Measurements from ENCODE around the gene SPARCL1. TPM values are rescaled to one million over a fixed set of nuclear protein-coding genes. Genes with fewer than 3 reads are reported as not detected.

The SPARCL1 gene
- total RNA-seq, 5 donors from 2014 or later (not counting 1 experiment from before 2014, with no cell fraction given) = 0.70 to 1.5 (median 0.99) TPM; not detected in 2

- Mint-ChIP-seq H3K27ac (no peak overlapping the region), H3K4me1 (no peaks in the 10 kb centered on the region), H3K9me3 (no peaks in the 10 kb centered on the region), H3K27me3 (no peaks in the 10 kb centered on the region), H3K4me3 (no peak overlapping the region), H3K36me3 (no peaks in the 10 kb centered on the region)
- Histone ChIP-seq H3K36me3 (ENCODE audit: control insufficient read depth in 2 of 2, extremely low read depth in 1 of 2, insufficient read depth in 1 of 2, low read length in 1 of 2) (no peaks in the 10 kb centered on the region), H3K9me3 (no peaks in the 10 kb centered on the region), H3K4me1 (ENCODE audit: control insufficient read depth in 1 of 2, extremely low read depth in 1 of 2, insufficient read depth in 2 of 2, low read length in 2 of 2) (no peaks in the 10 kb centered on the region), H3K4me3 (ENCODE audit: control insufficient read depth in 1 of 2, extremely low read depth in 1 of 2, low read length in 1 of 2) (no peak overlapping the region), H3K27ac (ENCODE audit: low read length) (no peak overlapping the region), H3K27me3 (replicated peaks in 1 of 2; ENCODE audit: control insufficient read depth in 2 of 2, extremely low read depth in 1 of 2, insufficient read depth in 2 of 2, low read length in 1 of 2) (no peaks in the 10 kb centered on the region)
- ATAC-seq (replicated peaks in 1 of 4) (no peak), DNase-seq (no peak)
- POLR2A ChIA-PET = no interaction called here
- WGBS (ENCODE audit: insufficient coverage) = no CpG with 5 or more reads among the region's 3 CpGs
- CTCF ChIA-PET = no interaction called here
Observed at GRCh38 chr4:87476934-87477333, 52.2 kb downstream of the SPARCL1 start.

GRCh38 chr4:87469390-87469789 lies 59.8 kb downstream of the SPARCL1 start:
- H3K9me3 ChIP-seq = no peaks in the 10 kb centered on the region
- 65% methylated on average over 4 of the region's 6 CpGs for WGBS (ENCODE audit: insufficient coverage)
- Mint-ChIP-seq H3K4me1 (peaks cover 0 to 3% (median 0%) of the 10 kb centered on the region in 3 donors), H3K9me3 (no peaks in the 10 kb centered on the region), H3K27ac (peak overlapping the region in 1 of 2 donors; percentile 11), H3K4me3 (no peak overlapping the region), H3K36me3 (no peaks in the 10 kb centered on the region), H3K27me3 (no peaks in the 10 kb centered on the region)
- ATAC-seq (replicated peaks in 1 of 4) (no peak), DNase-seq (no peak)
- no peaks in the 10 kb centered on the region for H3K36me3 ChIP-seq (ENCODE audit: control insufficient read depth in 2 of 2, extremely low read depth in 1 of 2, insufficient read depth in 1 of 2, low read length in 1 of 2)
- ChIA-PET CTCF (interaction anchor here (0.8 to 1.1 kb wide), 4 partner anchors 32 to 379 kb away, joined by 3 to 4 read pairs (median 4); no protein-coding TSS in a partner anchor), POLR2A (interaction anchor here in 1 of 2 donors (0.5 kb wide), 1 partner anchor 46 kb away, joined by 5 read pairs; no protein-coding TSS in a partner anchor)
- H3K4me1 ChIP-seq (ENCODE audit: control insufficient read depth in 1 of 2, extremely low read depth in 1 of 2, insufficient read depth in 2 of 2, low read length in 2 of 2) = no peaks in the 10 kb centered on the region
- no peak overlapping the region for H3K27ac ChIP-seq (ENCODE audit: low read length)
- H3K27me3 ChIP-seq (replicated peaks in 1 of 2; ENCODE audit: control insufficient read depth in 2 of 2, extremely low read depth in 1 of 2, insufficient read depth in 2 of 2, low read length in 1 of 2) = no peaks in the 10 kb centered on the region
- no peak overlapping the region for H3K4me3 ChIP-seq (ENCODE audit: control insufficient read depth in 1 of 2, extremely low read depth in 1 of 2, low read length in 1 of 2)

GRCh38 chr4:87465739-87466366 lies 63.3 kb downstream of the SPARCL1 start:
- Histone ChIP-seq H3K4me1 (ENCODE audit: control insufficient read depth in 1 of 2, extremely low read depth in 1 of 2, insufficient read depth in 2 of 2, low read length in 2 of 2) (no peaks in the 10 kb centered on the region), H3K36me3 (ENCODE audit: control insufficient read depth in 2 of 2, extremely low read depth in 1 of 2, insufficient read depth in 1 of 2, low read length in 1 of 2) (no peaks in the 10 kb centered on the region), H3K9me3 (no peaks in the 10 kb centered on the region), H3K27me3 (replicated peaks in 1 of 2; ENCODE audit: control insufficient read depth in 2 of 2, extremely low read depth in 1 of 2, insufficient read depth in 2 of 2, low read length in 1 of 2) (no peaks in the 10 kb centered on the region), H3K27ac (ENCODE audit: low read length) (no peak overlapping the region), H3K4me3 (ENCODE audit: control insufficient read depth in 1 of 2, extremely low read depth in 1 of 2, low read length in 1 of 2) (no peak overlapping the region)
- no peak overlapping the region for H3K27ac Mint-ChIP-seq
- no peaks in the 10 kb centered on the region for H3K36me3 Mint-ChIP-seq
- H3K4me3 Mint-ChIP-seq = no peak overlapping the region
- POLR2A ChIA-PET = interaction anchor here in 1 of 2 donors (0.7 kb wide), 1 partner anchor 105 kb away, joined by 4 read pairs; no protein-coding TSS in a partner anchor
- H3K27me3 Mint-ChIP-seq = no peaks in the 10 kb centered on the region
- H3K9me3 Mint-ChIP-seq = no peaks in the 10 kb centered on the region
- WGBS (ENCODE audit: insufficient coverage) = 92% methylated on average over 2 of the region's 7 CpGs
- H3K4me1 Mint-ChIP-seq = peaks cover 0 to 3% (median 0%) of the 10 kb centered on the region in 3 donors
- CTCF ChIA-PET = interaction anchor here (0.5 to 6.0 kb wide), 16 partner anchors 9 to 951 kb away, joined by 3 to 93 read pairs (median 4); partner anchors contain the start of gene HSD17B11 (in 1 of the 2)
- peak in 1 of 4 experiments; percentile 39 for ATAC-seq (replicated peaks in 1 of 4)
- DNase-seq = peak in 6 of 35 experiments; percentile 1 to 69 (median 8)

GRCh38 chr4:87462102-87462501 lies 67.1 kb downstream of the SPARCL1 start:
- H3K36me3 ChIP-seq (ENCODE audit: control insufficient read depth in 2 of 2, extremely low read depth in 1 of 2, insufficient read depth in 1 of 2, low read length in 1 of 2) = peaks cover 0 to 20% of the 10 kb centered on the region in 2 donors
- Mint-ChIP-seq H3K27me3 (no peaks in the 10 kb centered on the region), H3K27ac (no peak overlapping the region), H3K9me3 (peaks cover 0 to 4% (median 4%) of the 10 kb centered on the region in 3 donors), H3K4me3 (no peak overlapping the region), H3K36me3 (peaks cover 24% of the 10 kb centered on the region), H3K4me1 (peaks cover 0 to 3% (median 0%) of the 10 kb centered on the region in 3 donors)
- no peak for DNase-seq
- no peaks in the 10 kb centered on the region for H3K27me3 ChIP-seq (replicated peaks in 1 of 2; ENCODE audit: control insufficient read depth in 2 of 2, extremely low read depth in 1 of 2, insufficient read depth in 2 of 2, low read length in 1 of 2)
- POLR2A ChIA-PET = no interaction called here
- no peak overlapping the region for H3K4me3 ChIP-seq (ENCODE audit: control insufficient read depth in 1 of 2, extremely low read depth in 1 of 2, low read length in 1 of 2)
- no peak overlapping the region for H3K27ac ChIP-seq (ENCODE audit: low read length)
- CTCF ChIA-PET = interaction anchor here in 1 of 2 donors (0.6 to 0.9 kb wide), 2 partner anchors 85 to 1797 kb away, joined by 3 to 14 read pairs; no protein-coding TSS in a partner anchor
- no CpG with 5 or more reads among the region's 2 CpGs for WGBS (ENCODE audit: insufficient coverage)
- no peak for ATAC-seq (replicated peaks in 1 of 4)
- no peaks in the 10 kb centered on the region for H3K4me1 ChIP-seq (ENCODE audit: control insufficient read depth in 1 of 2, extremely low read depth in 1 of 2, insufficient read depth in 2 of 2, low read length in 2 of 2)
- no peaks in the 10 kb centered on the region for H3K9me3 ChIP-seq

GRCh38 chr4:87461281-87461700 lies 67.9 kb downstream of the SPARCL1 start:
- POLR2A ChIA-PET = interaction anchor here in 1 of 2 donors (0.6 kb wide), 1 partner anchor 799 kb away, joined by 3 read pairs; no protein-coding TSS in a partner anchor

GRCh38 chr4:87458913-87459312 lies 70.3 kb downstream of the SPARCL1 start:
- Mint-ChIP-seq H3K27me3 (no peaks in the 10 kb centered on the region), H3K9me3 (peaks cover 0 to 4% (median 4%) of the 10 kb centered on the region in 3 donors), H3K36me3 (peaks cover 43% of the 10 kb centered on the region), H3K27ac (no peak overlapping the region), H3K4me3 (no peak overlapping the region), H3K4me1 (no peaks in the 10 kb centered on the region)
- no peak for ATAC-seq (replicated peaks in 1 of 4)
- WGBS (ENCODE audit: insufficient coverage) = no CpG with 5 or more reads among the region's 4 CpGs
- H3K27ac ChIP-seq (ENCODE audit: low read length) = no peak overlapping the region
- DNase-seq = no peak
- ChIA-PET CTCF (interaction anchor here in 1 of 2 donors (0.8 to 0.9 kb wide), 2 partner anchors 13 to 83 kb away, joined by 3 read pairs; no protein-coding TSS in a partner anchor), POLR2A (no interaction called here)
- H3K4me3 ChIP-seq (ENCODE audit: control insufficient read depth in 1 of 2, extremely low read depth in 1 of 2, low read length in 1 of 2) = no peak overlapping the region
- no peaks in the 10 kb centered on the region for H3K9me3 ChIP-seq
- H3K36me3 ChIP-seq (ENCODE audit: control insufficient read depth in 2 of 2, extremely low read depth in 1 of 2, insufficient read depth in 1 of 2, low read length in 1 of 2) = peaks cover 0 to 32% of the 10 kb centered on the region in 2 donors
- H3K4me1 ChIP-seq (ENCODE audit: control insufficient read depth in 1 of 2, extremely low read depth in 1 of 2, insufficient read depth in 2 of 2, low read length in 2 of 2) = no peaks in the 10 kb centered on the region
- no peaks in the 10 kb centered on the region for H3K27me3 ChIP-seq (replicated peaks in 1 of 2; ENCODE audit: control insufficient read depth in 2 of 2, extremely low read depth in 1 of 2, insufficient read depth in 2 of 2, low read length in 1 of 2)

More at GRCh38 chr4:87461281-87461700, 67.9 kb downstream of the SPARCL1 start:
- CTCF ChIA-PET = interaction anchor here in 1 of 2 donors (0.6 kb wide), 1 partner anchor 81 kb away, joined by 4 read pairs; no protein-coding TSS in a partner anchor
- peaks cover 28% of the 10 kb centered on the region for H3K36me3 Mint-ChIP-seq
- no peaks in the 10 kb centered on the region for H3K4me1 ChIP-seq (ENCODE audit: control insufficient read depth in 1 of 2, extremely low read depth in 1 of 2, insufficient read depth in 2 of 2, low read length in 2 of 2)
- H3K27ac Mint-ChIP-seq = no peak overlapping the region
- peaks cover 0 to 21% of the 10 kb centered on the region in 2 donors for H3K36me3 ChIP-seq (ENCODE audit: control insufficient read depth in 2 of 2, extremely low read depth in 1 of 2, insufficient read depth in 1 of 2, low read length in 1 of 2)
- H3K9me3 Mint-ChIP-seq = peaks cover 0 to 4% (median 4%) of the 10 kb centered on the region in 3 donors
- ATAC-seq (replicated peaks in 1 of 4) (no peak), DNase-seq (no peak)
- H3K27me3 Mint-ChIP-seq = no peaks in the 10 kb centered on the region
- no peak overlapping the region for H3K4me3 ChIP-seq (ENCODE audit: control insufficient read depth in 1 of 2, extremely low read depth in 1 of 2, low read length in 1 of 2)
- no peak overlapping the region for H3K4me3 Mint-ChIP-seq
- H3K27ac ChIP-seq (ENCODE audit: low read length) = no peak overlapping the region
- H3K27me3 ChIP-seq (replicated peaks in 1 of 2; ENCODE audit: control insufficient read depth in 2 of 2, extremely low read depth in 1 of 2, insufficient read depth in 2 of 2, low read length in 1 of 2) = no peaks in the 10 kb centered on the region
- H3K4me1 Mint-ChIP-seq = peaks cover 0 to 3% (median 0%) of the 10 kb centered on the region in 3 donors
- H3K9me3 ChIP-seq = no peaks in the 10 kb centered on the region
